Measurements from ENCODE around the gene ERAL1.

Gene ERAL1

GRCh38 chr17:28881533-28882056, 26.8 kb downstream of the ERAL1 start:
- no peaks in the 10 kb centered on the region for H3K27me3 ChIP-seq (ENCODE audit: insufficient read depth, poor library complexity, severe bottlenecking)
- no peak overlapping the region for H3K4me3 ChIP-seq (ENCODE audit: severe bottlenecking)
- peaks cover 20% of the 10 kb centered on the region for H3K4me1 ChIP-seq (ENCODE audit: insufficient read depth, poor library complexity, severe bottlenecking)
- no peaks in the 10 kb centered on the region for H3K9me3 ChIP-seq (ENCODE audit: severe bottlenecking)
- DNase-seq (ENCODE audit: low spot score): no peak
- H3K36me3 ChIP-seq (ENCODE audit: low read depth): peaks cover 38% of the 10 kb centered on the region
- ATAC-seq (ENCODE audit: low read depth): no peak
- H3K27ac ChIP-seq (ENCODE audit: poor library complexity, severe bottlenecking): no peak overlapping the region
- no peak for TF ChIP-seq CTCF (IDR thresholded peaks at IDR 0.05; ENCODE audit: poor library complexity, severe bottlenecking)

GRCh38 chr17:28882154-28882895, 27.5 kb downstream of the ERAL1 start:
- H3K36me3 ChIP-seq (ENCODE audit: low read depth): peaks cover 38% of the 10 kb centered on the region

GRCh38 chr17:28883967-28884702, 29.3 kb downstream of the ERAL1 start:
- H3K4me1 ChIP-seq (ENCODE audit: insufficient read depth, poor library complexity, severe bottlenecking): peaks cover 10% of the 10 kb centered on the region
- H3K9me3 ChIP-seq (ENCODE audit: severe bottlenecking): no peaks in the 10 kb centered on the region
- no peak for TF ChIP-seq CTCF (IDR thresholded peaks at IDR 0.05; ENCODE audit: poor library complexity, severe bottlenecking)
- H3K36me3 ChIP-seq (ENCODE audit: low read depth): peaks cover 33% of the 10 kb centered on the region
- ATAC-seq (ENCODE audit: low read depth) (no peak), DNase-seq (ENCODE audit: low spot score) (no peak)
- H3K4me3 ChIP-seq (ENCODE audit: severe bottlenecking): no peak overlapping the region
- no peaks in the 10 kb centered on the region for H3K27me3 ChIP-seq (ENCODE audit: insufficient read depth, poor library complexity, severe bottlenecking)
- H3K27ac ChIP-seq (ENCODE audit: poor library complexity, severe bottlenecking): no peak overlapping the region

More at GRCh38 chr17:28882154-28882895, 27.5 kb downstream of the ERAL1 start:
- Histone ChIP-seq H3K27me3 (ENCODE audit: insufficient read depth, poor library complexity, severe bottlenecking) (no peaks in the 10 kb centered on the region), H3K9me3 (ENCODE audit: severe bottlenecking) (no peaks in the 10 kb centered on the region), H3K27ac (ENCODE audit: poor library complexity, severe bottlenecking) (no peak overlapping the region), H3K4me1 (ENCODE audit: insufficient read depth, poor library complexity, severe bottlenecking) (peaks cover 20% of the 10 kb centered on the region), H3K4me3 (ENCODE audit: severe bottlenecking) (no peak overlapping the region)
- TF ChIP-seq CTCF (IDR thresholded peaks at IDR 0.05; ENCODE audit: poor library complexity, severe bottlenecking): no peak
- DNase-seq (ENCODE audit: low spot score) (no peak), ATAC-seq (ENCODE audit: low read depth) (no peak)

GRCh38 chr17:28885363-28885762, 30.5 kb downstream of the ERAL1 start:
- DNase-seq (ENCODE audit: low spot score): no peak
- Histone ChIP-seq H3K27me3 (ENCODE audit: insufficient read depth, poor library complexity, severe bottlenecking) (no peaks in the 10 kb centered on the region), H3K9me3 (ENCODE audit: severe bottlenecking) (no peaks in the 10 kb centered on the region), H3K4me3 (ENCODE audit: severe bottlenecking) (no peak overlapping the region), H3K4me1 (ENCODE audit: insufficient read depth, poor library complexity, severe bottlenecking) (peaks cover 8% of the 10 kb centered on the region), H3K27ac (ENCODE audit: poor library complexity, severe bottlenecking) (no peak overlapping the region), H3K36me3 (ENCODE audit: low read depth) (peaks cover 21% of the 10 kb centered on the region)
- no peak for TF ChIP-seq CTCF (IDR thresholded peaks at IDR 0.05; ENCODE audit: poor library complexity, severe bottlenecking)
- no peak for ATAC-seq (ENCODE audit: low read depth)
